ENCODE results near the gene NKIRAS1.

The NKIRAS1 gene

DNA sequence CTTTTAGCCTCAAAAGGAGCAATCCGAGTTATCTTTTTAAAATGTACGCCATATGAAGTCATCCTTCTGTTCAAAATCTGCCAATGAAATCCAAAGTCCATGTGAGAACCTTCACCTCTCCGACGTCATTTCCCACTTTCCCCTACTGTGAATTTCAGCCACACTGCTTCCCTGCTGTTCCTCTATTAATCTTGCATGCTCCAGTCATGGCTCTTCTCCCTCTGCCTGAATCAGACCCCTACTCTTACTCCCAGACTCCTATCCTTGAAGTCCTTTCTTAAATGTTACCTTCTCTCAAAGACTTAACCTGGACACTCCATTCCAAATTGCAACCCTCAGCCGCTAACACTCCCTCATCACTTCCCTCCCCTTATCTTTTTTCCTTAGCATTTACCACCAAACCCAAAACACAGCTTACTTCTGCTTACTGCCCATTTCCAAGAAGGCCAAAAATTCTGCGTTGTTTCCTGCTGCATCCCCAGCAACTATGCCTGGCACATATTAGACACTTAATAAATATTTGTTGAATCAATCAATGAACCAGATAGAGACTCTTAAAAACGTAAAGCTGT lies 1.2 kb downstream of the NKIRAS1 start:
- no peak for TF ChIP-seq POLR2AphosphoS5 (IDR thresholded peaks at IDR 0.05; ENCODE audit: low read depth, low read length)
- TF ChIP-seq FOXP2 (optimal IDR thresholded peaks at IDR 0.05; ENCODE audit: borderline replicate concordance, extremely low read depth, extremely low read length, insufficient read depth): no peak
- TF ChIP-seq TAF1 (IDR thresholded peaks at IDR 0.05; ENCODE audit: borderline replicate concordance, insufficient read depth, low read length): no peak

DNA sequence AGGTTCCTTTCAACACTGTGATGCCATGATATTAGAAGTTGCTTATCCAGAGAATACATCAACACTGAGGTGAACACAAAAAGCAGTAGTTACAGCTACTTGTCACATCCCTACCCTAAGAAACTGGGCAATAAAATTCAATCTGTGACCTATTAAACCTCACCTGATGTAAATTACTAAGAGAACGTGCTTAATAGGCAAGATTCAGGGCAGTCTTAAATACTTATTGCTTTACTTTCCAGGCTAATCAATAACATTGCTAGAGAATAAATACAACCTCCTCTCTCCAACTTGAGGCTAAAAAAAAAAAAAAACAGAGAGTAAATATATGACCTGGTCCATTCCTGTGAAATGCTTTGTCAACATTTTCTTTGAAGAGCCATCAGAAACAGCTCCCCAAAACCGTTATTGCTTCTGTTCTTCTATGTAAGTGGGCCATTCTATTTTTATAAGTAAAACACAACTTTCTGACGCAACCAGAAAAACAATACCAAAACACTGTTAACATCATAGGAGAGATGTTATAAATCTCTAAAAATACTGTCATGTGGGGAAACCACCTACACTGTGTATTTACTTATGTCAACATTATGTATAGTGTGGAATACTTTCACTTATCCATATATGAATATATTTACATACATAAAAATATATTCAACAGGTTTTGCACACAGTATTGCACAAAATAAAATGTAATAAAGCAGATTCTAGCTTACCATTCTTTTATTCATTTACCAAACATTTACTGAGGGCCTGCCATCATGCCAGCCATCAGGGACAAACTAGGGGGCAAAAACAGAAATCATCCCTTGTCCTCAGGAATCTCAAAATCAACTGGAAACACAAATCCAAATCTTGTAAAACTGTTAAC lies 2.7 kb downstream of the NKIRAS1 start:
- TF ChIP-seq TAF1 (IDR thresholded peaks at IDR 0.05; ENCODE audit: borderline replicate concordance, insufficient read depth, low read length) (no peak), FOXP2 (optimal IDR thresholded peaks at IDR 0.05; ENCODE audit: borderline replicate concordance, extremely low read depth, extremely low read length, insufficient read depth) (no peak), SIN3A (IDR thresholded peaks at IDR 0.05; ENCODE audit: borderline replicate concordance, insufficient read depth, low read length) (no peak)

DNA sequence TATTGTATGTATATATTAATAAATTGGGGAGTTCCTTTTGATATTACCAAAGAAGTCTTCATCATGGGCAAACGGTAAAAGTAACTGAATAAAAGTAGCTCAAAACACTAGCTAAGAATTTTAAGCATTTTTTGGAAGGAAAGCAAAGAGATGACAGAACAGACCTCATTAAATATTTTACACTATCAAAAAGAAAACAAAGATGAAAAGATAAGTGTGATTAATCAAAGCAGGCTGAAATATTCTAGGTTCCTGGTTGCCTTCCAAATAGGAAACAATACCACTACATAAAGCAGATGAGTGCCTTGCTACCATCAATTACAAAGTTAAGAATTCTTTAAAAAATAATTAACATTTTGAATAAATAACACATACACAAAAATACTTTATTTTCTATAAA lies 3.6 kb downstream of the NKIRAS1 start:
- TF ChIP-seq SIN3A (IDR thresholded peaks at IDR 0.05; ENCODE audit: borderline replicate concordance, insufficient read depth, low read length) (no peak), POLR2AphosphoS5 (IDR thresholded peaks at IDR 0.05; ENCODE audit: low read depth, low read length) (no peak), TAF1 (IDR thresholded peaks at IDR 0.05; ENCODE audit: borderline replicate concordance, insufficient read depth, low read length) (no peak), FOXP2 (optimal IDR thresholded peaks at IDR 0.05; ENCODE audit: borderline replicate concordance, extremely low read depth, extremely low read length, insufficient read depth) (no peak)
- TF ChIP-seq, protein P1, sequence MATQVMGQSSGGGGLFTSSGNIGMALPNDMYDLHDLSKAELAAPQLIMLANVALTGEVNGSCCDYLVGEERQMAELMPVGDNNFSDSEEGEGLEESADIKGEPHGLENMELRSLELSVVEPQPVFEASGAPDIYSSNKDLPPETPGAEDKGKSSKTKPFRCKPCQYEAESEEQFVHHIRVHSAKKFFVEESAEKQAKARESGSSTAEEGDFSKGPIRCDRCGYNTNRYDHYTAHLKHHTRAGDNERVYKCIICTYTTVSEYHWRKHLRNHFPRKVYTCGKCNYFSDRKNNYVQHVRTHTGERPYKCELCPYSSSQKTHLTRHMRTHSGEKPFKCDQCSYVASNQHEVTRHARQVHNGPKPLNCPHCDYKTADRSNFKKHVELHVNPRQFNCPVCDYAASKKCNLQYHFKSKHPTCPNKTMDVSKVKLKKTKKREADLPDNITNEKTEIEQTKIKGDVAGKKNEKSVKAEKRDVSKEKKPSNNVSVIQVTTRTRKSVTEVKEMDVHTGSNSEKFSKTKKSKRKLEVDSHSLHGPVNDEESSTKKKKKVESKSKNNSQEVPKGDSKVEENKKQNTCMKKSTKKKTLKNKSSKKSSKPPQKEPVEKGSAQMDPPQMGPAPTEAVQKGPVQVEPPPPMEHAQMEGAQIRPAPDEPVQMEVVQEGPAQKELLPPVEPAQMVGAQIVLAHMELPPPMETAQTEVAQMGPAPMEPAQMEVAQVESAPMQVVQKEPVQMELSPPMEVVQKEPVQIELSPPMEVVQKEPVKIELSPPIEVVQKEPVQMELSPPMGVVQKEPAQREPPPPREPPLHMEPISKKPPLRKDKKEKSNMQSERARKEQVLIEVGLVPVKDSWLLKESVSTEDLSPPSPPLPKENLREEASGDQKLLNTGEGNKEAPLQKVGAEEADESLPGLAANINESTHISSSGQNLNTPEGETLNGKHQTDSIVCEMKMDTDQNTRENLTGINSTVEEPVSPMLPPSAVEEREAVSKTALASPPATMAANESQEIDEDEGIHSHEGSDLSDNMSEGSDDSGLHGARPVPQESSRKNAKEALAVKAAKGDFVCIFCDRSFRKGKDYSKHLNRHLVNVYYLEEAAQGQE (IDR thresholded peaks at IDR 0.05; ENCODE audit: insufficient read depth in 1 of 2, low read depth in 2 of 2, low read length in 2 of 2): no peak

DNA sequence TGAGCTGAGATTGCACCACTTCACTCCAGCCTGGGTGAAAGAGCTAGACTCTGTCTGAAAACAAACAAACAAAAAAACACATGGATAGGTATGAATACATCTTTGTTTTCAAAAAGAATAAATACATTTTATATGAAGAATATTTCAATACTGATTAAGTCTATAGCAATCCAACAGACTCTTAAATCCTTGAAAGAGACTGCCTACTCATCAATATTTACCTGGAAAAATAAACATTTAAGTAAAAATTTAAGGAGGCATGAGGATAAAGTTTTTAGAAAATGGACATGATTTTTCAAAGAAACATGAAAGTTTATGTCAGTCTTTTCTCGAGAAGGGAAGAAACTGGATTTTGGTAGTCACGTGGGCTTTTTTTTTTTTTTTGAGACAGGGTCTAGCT lies 5.4 kb downstream of the NKIRAS1 start:
- TF ChIP-seq, protein P1 (IDR thresholded peaks at IDR 0.05; ENCODE audit: insufficient read depth in 1 of 2, low read depth in 2 of 2, low read length in 2 of 2): no peak
- TF ChIP-seq SIN3A (IDR thresholded peaks at IDR 0.05; ENCODE audit: borderline replicate concordance, insufficient read depth, low read length): no peak
- no peak for TF ChIP-seq TAF1 (IDR thresholded peaks at IDR 0.05; ENCODE audit: borderline replicate concordance, insufficient read depth, low read length)
- no peak for TF ChIP-seq POLR2AphosphoS5 (IDR thresholded peaks at IDR 0.05; ENCODE audit: low read depth, low read length)
- TF ChIP-seq FOXP2 (optimal IDR thresholded peaks at IDR 0.05; ENCODE audit: borderline replicate concordance, extremely low read depth, extremely low read length, insufficient read depth): no peak

DNA sequence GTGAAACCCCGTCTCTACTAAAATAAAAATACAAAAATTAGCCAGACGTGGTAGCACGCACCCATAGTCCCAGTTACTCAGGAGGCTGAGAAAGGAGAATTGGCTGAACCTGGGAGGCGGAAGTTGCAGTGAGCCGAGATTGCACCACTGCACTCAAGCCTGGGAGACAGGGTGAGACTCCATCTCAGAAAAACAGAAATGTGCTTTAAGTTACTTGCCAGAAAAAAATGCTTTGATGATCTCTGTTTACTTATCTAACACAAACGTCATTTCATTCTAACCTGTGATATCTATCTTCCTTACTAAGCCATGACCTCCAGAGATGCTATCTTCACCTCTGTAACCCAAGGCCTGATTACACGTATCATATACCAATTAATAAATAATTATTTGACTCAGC lies 7.4 kb downstream of the NKIRAS1 start:
- TF ChIP-seq SIN3A (IDR thresholded peaks at IDR 0.05; ENCODE audit: borderline replicate concordance, insufficient read depth, low read length) (no peak), POLR2AphosphoS5 (IDR thresholded peaks at IDR 0.05; ENCODE audit: low read depth, low read length) (no peak), TAF1 (IDR thresholded peaks at IDR 0.05; ENCODE audit: borderline replicate concordance, insufficient read depth, low read length) (no peak), FOXP2 (optimal IDR thresholded peaks at IDR 0.05; ENCODE audit: borderline replicate concordance, extremely low read depth, extremely low read length, insufficient read depth) (no peak)
- TF ChIP-seq, protein P1 (IDR thresholded peaks at IDR 0.05; ENCODE audit: insufficient read depth in 1 of 2, low read depth in 2 of 2, low read length in 2 of 2): no peak

DNA sequence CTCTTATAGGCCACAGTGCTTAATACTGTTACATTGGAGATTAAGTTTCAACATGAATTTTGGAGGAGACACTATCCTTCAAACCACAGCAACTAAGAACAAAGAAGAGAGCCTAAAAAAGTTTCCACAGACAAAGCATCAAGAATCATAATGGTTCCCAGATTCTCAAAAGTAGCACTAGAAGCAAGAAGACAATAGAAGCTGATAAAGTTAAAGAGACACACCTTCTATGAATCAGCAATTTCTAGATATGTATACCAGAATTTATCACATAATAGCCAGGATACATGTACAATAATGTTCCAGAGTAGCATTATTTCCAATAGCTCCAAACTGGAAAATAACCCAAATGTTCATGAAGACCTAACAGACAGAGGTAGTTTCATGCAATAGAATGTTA lies 12.2 kb downstream of the NKIRAS1 start:
- TF ChIP-seq, protein P1 (IDR thresholded peaks at IDR 0.05; ENCODE audit: insufficient read depth in 1 of 2, low read depth in 2 of 2, low read length in 2 of 2): no peak
- TF ChIP-seq FOXP2 (optimal IDR thresholded peaks at IDR 0.05; ENCODE audit: borderline replicate concordance, extremely low read depth, extremely low read length, insufficient read depth): no peak
- TF ChIP-seq TAF1 (IDR thresholded peaks at IDR 0.05; ENCODE audit: borderline replicate concordance, insufficient read depth, low read length): no peak
- no peak for TF ChIP-seq SIN3A (IDR thresholded peaks at IDR 0.05; ENCODE audit: borderline replicate concordance, insufficient read depth, low read length)
- no peak for TF ChIP-seq POLR2AphosphoS5 (IDR thresholded peaks at IDR 0.05; ENCODE audit: low read depth, low read length)

Data from PFSK-1 (cell line).